ENCODE results near the gene HK1.
"Not testable (repeated sequence)": the region's sequence is repeated elsewhere in the genome, so short reads cannot be mapped to it uniquely, and the experiment has no call there.

Gene HK1

GRCh38 chr10:69327463-69328379 lies 49.4 kb downstream of the HK1 start:
- DNase-seq (ENCODE audit: low spot score): peak; percentile 49

- no peak for DNase-seq (ENCODE audit: low spot score)
Observed at GRCh38 chr10:69328380-69328735, 50.1 kb downstream of the HK1 start.

GRCh38 chr10:69328888-69329287 lies 50.6 kb downstream of the HK1 start:
- DNase-seq (ENCODE audit: low spot score): not testable (repeated sequence)

GRCh38 chr10:69329721-69330178 lies 51.5 kb downstream of the HK1 start:
- no peak for DNase-seq (ENCODE audit: low spot score)

- no peak for DNase-seq (ENCODE audit: low spot score)
Observed at GRCh38 chr10:69331161-69331560, 52.9 kb downstream of the HK1 start.

GRCh38 chr10:69332278-69333010 lies 54.1 kb downstream of the HK1 start:
- no peak for DNase-seq (ENCODE audit: low spot score)

GRCh38 chr10:69333205-69333604 lies 54.9 kb downstream of the HK1 start:
- no peak for DNase-seq (ENCODE audit: low spot score)

- DNase-seq (ENCODE audit: low spot score): not testable (repeated sequence)
Observed at GRCh38 chr10:69333865-69334301, 55.6 kb downstream of the HK1 start.

GRCh38 chr10:69334302-69335062 lies 56.2 kb downstream of the HK1 start:
- DNase-seq (ENCODE audit: low spot score): no peak

GRCh38 chr10:69335063-69335587 lies 56.8 kb downstream of the HK1 start:
- DNase-seq (ENCODE audit: low spot score): peak; percentile 28

- DNase-seq (ENCODE audit: low spot score): no peak
Observed at GRCh38 chr10:69335613-69336012, 57.3 kb downstream of the HK1 start.

GRCh38 chr10:69336952-69337295 lies 58.6 kb downstream of the HK1 start:
- no peak for DNase-seq (ENCODE audit: low spot score)

- no peak for DNase-seq (ENCODE audit: low spot score)
Observed at GRCh38 chr10:69337296-69338132, 59.2 kb downstream of the HK1 start.

GRCh38 chr10:69338133-69338456 lies 59.8 kb downstream of the HK1 start:
- no peak for DNase-seq (ENCODE audit: low spot score)

- DNase-seq (ENCODE audit: low spot score): no peak
Observed at GRCh38 chr10:69338547-69339450, 60.5 kb downstream of the HK1 start.

GRCh38 chr10:69340695-69341094 lies 62.4 kb downstream of the HK1 start:
- DNase-seq (ENCODE audit: low spot score): no peak

GRCh38 chr10:69343905-69344304 lies 65.6 kb downstream of the HK1 start:
- DNase-seq (ENCODE audit: low spot score): no peak

GRCh38 chr10:69344591-69345252 lies 66.4 kb downstream of the HK1 start:
- peak; percentile 16 for DNase-seq (ENCODE audit: low spot score)

- no peak for DNase-seq (ENCODE audit: low spot score)
Observed at GRCh38 chr10:69345402-69345801, 67.1 kb downstream of the HK1 start.

Data from activated CD4-positive, alpha-beta T cell treated with anti-CD3 and anti-CD28 coated beads, Interleukin-2, Interleukin-4, amounts not matched to agents 100 ng/mL and 50 ng/mL, durations not matched to agents 16 hours and 8 hours (primary cell).